ENCODE measurements around the gene LYPD4.

The LYPD4 gene

GRCh38 chr19:41807176-41807575 lies 37.3 kb downstream of the LYPD4 start:
- no peak for DNase-seq (ENCODE audit: low spot score)
- TF ChIP-seq, protein P1, sequence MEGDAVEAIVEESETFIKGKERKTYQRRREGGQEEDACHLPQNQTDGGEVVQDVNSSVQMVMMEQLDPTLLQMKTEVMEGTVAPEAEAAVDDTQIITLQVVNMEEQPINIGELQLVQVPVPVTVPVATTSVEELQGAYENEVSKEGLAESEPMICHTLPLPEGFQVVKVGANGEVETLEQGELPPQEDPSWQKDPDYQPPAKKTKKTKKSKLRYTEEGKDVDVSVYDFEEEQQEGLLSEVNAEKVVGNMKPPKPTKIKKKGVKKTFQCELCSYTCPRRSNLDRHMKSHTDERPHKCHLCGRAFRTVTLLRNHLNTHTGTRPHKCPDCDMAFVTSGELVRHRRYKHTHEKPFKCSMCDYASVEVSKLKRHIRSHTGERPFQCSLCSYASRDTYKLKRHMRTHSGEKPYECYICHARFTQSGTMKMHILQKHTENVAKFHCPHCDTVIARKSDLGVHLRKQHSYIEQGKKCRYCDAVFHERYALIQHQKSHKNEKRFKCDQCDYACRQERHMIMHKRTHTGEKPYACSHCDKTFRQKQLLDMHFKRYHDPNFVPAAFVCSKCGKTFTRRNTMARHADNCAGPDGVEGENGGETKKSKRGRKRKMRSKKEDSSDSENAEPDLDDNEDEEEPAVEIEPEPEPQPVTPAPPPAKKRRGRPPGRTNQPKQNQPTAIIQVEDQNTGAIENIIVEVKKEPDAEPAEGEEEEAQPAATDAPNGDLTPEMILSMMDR (IDR thresholded peaks at IDR 0.05; ENCODE audit: extremely low read depth, missing control alignments), result no peak

- TF ChIP-seq, protein P1 (IDR thresholded peaks at IDR 0.05; ENCODE audit: extremely low read depth, missing control alignments), result no peak
- DNase-seq (ENCODE audit: low spot score), result no peak
Observed at GRCh38 chr19:41804336-41804735, 40.1 kb downstream of the LYPD4 start.

DNA sequence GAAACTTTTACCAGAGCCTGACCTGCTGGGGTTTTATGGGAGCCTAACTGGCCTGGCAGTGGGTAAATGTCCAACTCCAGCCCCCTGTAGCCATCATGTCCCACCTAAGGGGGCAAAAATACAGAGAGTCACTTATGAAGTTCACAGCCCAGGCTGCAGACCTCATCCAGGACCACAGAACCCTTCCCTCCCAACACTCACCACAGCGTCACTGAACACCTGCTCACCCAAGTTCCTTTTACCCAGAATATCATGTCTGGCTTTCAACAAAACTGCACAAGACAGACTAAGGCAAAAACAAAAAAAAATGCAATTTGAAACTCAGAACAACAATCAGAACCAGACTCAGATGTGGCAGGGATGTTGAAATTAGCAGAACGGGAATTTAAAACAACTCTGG lies 41.7 kb downstream of the LYPD4 start:
- TF ChIP-seq, protein P1 (IDR thresholded peaks at IDR 0.05; ENCODE audit: extremely low read depth, missing control alignments), result no peak
- DNase-seq (ENCODE audit: low spot score), result no peak

DNA sequence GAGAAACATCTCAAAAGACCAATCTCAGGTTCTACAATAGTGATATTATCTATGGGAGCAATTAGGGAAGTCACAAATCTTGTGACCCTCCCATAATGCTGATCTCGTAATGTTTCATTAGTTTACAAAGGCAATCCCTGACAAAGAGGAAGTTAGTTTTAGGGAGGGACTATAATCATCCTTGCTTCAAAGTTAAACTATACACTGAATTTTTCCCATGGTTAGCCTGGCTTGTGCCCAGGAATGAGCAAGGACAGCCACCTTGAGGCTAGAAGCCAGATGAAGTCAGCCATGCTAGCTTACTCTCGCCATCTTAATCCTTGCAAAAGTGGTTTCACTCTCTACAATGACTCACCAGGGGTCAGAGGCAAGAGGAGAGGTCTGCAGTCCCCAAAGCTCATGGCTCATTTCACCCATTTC lies 42.7 kb downstream of the LYPD4 start:
- TF ChIP-seq, protein P1 (IDR thresholded peaks at IDR 0.05; ENCODE audit: extremely low read depth, missing control alignments), result no peak
- no peak for DNase-seq (ENCODE audit: low spot score)

- DNase-seq (ENCODE audit: low spot score), result no peak
- TF ChIP-seq, protein P1 (IDR thresholded peaks at IDR 0.05; ENCODE audit: extremely low read depth, missing control alignments), result no peak
Observed at GRCh38 chr19:41801031-41801430, 43.5 kb downstream of the LYPD4 start.

GRCh38 chr19:41799444-41800000 lies 45.0 kb downstream of the LYPD4 start:
- no peak for DNase-seq (ENCODE audit: low spot score)
- TF ChIP-seq, protein P1 (IDR thresholded peaks at IDR 0.05; ENCODE audit: extremely low read depth, missing control alignments), result no peak

DNA sequence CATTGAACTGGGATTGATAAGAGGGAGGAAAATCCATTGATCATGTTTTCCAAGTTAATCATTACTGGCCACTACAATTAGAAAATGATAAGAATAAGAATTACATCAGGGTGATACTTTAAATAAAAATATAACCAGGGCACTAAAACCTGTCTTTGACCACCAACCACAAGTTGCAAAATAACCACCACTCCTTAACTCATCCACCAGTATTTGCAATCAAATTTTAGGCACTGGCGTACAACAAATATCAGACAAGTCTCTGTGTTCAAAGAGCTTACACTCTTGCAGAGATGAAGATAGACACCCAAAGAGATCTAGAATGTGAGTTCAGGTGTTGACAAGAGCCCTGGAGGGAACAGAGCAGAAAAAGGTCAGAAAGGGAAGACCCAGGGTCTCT lies 47.6 kb downstream of the LYPD4 start:
- TF ChIP-seq, protein P1 (IDR thresholded peaks at IDR 0.05; ENCODE audit: extremely low read depth, missing control alignments), result no peak
- DNase-seq (ENCODE audit: low spot score), result no peak

Measured in GM20000 (cell line).